Measurements from ENCODE around the gene TCEAL8.

DNA sequence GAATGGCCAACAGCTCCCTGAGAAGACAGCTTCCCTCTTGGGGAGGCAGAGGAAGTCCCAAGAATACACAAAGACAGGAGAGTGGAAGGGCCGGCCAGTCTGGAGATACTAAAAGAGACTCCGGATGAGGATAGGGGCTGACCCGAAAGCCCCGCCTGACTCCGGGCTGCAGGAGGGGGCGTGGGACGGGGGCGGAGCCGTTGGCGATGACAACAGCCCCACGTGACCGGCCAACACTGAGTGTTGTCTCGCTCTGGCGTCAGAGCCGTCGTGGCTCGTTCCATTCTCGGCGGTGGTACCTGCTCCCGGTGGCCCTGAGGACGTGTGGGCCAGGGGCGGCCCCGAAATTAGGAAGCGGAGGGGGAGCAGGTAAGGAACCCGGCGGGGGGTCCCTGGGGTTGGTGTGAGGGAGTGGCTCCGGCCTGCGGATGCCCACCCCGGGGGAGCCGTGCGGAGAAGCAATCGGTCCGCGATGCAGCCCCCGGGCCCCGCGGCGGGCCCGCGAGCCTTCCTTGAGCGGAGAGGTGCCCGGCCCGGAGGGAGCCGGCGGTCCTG, 40.0 kb downstream of the TCEAL8 start, which contains the start of gene BEX4:
- TF ChIP-seq, protein P1, sequence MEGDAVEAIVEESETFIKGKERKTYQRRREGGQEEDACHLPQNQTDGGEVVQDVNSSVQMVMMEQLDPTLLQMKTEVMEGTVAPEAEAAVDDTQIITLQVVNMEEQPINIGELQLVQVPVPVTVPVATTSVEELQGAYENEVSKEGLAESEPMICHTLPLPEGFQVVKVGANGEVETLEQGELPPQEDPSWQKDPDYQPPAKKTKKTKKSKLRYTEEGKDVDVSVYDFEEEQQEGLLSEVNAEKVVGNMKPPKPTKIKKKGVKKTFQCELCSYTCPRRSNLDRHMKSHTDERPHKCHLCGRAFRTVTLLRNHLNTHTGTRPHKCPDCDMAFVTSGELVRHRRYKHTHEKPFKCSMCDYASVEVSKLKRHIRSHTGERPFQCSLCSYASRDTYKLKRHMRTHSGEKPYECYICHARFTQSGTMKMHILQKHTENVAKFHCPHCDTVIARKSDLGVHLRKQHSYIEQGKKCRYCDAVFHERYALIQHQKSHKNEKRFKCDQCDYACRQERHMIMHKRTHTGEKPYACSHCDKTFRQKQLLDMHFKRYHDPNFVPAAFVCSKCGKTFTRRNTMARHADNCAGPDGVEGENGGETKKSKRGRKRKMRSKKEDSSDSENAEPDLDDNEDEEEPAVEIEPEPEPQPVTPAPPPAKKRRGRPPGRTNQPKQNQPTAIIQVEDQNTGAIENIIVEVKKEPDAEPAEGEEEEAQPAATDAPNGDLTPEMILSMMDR (IDR thresholded peaks at IDR 0.05; ENCODE audit: insufficient read depth, low read length) = no peak
- TF ChIP-seq, protein P2, sequence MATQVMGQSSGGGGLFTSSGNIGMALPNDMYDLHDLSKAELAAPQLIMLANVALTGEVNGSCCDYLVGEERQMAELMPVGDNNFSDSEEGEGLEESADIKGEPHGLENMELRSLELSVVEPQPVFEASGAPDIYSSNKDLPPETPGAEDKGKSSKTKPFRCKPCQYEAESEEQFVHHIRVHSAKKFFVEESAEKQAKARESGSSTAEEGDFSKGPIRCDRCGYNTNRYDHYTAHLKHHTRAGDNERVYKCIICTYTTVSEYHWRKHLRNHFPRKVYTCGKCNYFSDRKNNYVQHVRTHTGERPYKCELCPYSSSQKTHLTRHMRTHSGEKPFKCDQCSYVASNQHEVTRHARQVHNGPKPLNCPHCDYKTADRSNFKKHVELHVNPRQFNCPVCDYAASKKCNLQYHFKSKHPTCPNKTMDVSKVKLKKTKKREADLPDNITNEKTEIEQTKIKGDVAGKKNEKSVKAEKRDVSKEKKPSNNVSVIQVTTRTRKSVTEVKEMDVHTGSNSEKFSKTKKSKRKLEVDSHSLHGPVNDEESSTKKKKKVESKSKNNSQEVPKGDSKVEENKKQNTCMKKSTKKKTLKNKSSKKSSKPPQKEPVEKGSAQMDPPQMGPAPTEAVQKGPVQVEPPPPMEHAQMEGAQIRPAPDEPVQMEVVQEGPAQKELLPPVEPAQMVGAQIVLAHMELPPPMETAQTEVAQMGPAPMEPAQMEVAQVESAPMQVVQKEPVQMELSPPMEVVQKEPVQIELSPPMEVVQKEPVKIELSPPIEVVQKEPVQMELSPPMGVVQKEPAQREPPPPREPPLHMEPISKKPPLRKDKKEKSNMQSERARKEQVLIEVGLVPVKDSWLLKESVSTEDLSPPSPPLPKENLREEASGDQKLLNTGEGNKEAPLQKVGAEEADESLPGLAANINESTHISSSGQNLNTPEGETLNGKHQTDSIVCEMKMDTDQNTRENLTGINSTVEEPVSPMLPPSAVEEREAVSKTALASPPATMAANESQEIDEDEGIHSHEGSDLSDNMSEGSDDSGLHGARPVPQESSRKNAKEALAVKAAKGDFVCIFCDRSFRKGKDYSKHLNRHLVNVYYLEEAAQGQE (IDR thresholded peaks at IDR 0.05; ENCODE audit: insufficient replicate concordance, low read depth) = no peak
- TF ChIP-seq SPI1 (IDR thresholded peaks at IDR 0.05; ENCODE audit: borderline replicate concordance, low read depth) = no peak

Data from HL-60 (cell line).